Stimulated activated naive CD4-positive, alpha-beta T cell treated with Interleukin-2 at 50 U/mL for 16 hours (primary cell): Measurements from ENCODE around the gene OR6K6.

ENCODE experiments used
- DNase-seq: peaks from one replicate; lab custom pipeline; 2025; lab: John Stamatoyannopoulos, UW

The OR6K6 gene, protein sequence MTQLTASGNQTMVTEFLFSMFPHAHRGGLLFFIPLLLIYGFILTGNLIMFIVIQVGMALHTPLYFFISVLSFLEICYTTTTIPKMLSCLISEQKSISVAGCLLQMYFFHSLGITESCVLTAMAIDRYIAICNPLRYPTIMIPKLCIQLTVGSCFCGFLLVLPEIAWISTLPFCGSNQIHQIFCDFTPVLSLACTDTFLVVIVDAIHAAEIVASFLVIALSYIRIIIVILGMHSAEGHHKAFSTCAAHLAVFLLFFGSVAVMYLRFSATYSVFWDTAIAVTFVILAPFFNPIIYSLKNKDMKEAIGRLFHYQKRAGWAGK

GRCh38 chr1:158754420-158754819 is at the start of gene OR6K6:
Gene OR6K6 (plus strand): TSS chr1:158754720. CDS start chr1:158754888, 168 bp downstream.
- no peak for DNase-seq

GRCh38 chr1:158706096-158706495 is 48.4 kb upstream of the OR6K6 start:
- no peak for DNase-seq

GRCh38 chr1:158711098-158711497 is 43.4 kb upstream of the OR6K6 start:
- no peak for DNase-seq

- no peak for DNase-seq
Measured at GRCh38 chr1:158714754-158715153, 39.8 kb upstream of the OR6K6 start.

GRCh38 chr1:158716335-158716734 is 38.2 kb upstream of the OR6K6 start:
- no peak for DNase-seq

DNA sequence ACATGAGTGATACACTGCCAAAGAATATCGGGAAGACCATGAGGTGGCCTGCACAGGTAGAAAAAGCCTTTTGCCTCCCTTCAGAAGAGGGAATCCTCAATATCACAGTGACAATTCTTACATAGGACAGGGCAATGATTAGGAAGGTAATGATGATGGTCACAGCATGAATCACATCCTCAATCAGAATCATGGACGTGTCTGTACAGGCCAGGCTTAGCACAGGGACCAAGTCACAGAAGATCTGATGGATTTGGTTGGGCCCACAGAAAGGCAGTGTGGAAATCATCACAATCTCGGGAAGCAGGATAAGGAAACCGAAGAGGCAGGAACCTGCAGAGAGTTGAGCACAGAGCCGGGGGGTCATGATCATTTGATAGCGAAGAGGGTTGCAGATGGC is 37.2 kb upstream of the OR6K6 start:
- no peak for DNase-seq

GRCh38 chr1:158719664-158720063 is 34.9 kb upstream of the OR6K6 start:
- DNase-seq: no peak

- no peak for DNase-seq
Measured at GRCh38 chr1:158720620-158721019, 33.9 kb upstream of the OR6K6 start, which contains the start of gene OR6K3. Gene OR6K3 (minus strand): TSS chr1:158720720. CDS start chr1:158718115, 2,605 bp downstream.

GRCh38 chr1:158724442-158724841 is 30.1 kb upstream of the OR6K6 start:
- DNase-seq: no peak

- no peak for DNase-seq
Measured at GRCh38 chr1:158728510-158729225, 25.9 kb upstream of the OR6K6 start.

DNA sequence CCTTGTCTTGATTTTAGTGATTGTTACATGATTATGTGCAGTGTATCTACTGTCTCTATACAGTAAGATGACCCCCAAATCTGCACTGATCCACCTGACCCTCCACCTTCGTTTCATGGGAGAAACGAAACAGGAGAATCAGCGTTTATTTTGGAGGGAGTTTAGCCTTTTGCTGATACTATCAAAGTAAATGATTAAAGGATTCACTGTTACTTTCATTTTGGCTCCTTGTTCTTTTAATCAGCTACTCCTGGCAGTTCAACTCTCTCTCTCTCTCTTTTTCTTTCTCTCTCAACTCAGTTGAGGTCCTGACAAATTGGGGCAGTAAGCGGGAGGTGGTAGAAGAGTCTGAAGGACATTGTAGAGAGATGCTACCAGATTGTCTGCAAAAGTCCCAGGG is 24.1 kb upstream of the OR6K6 start:
- no peak for DNase-seq

GRCh38 chr1:158731707-158732106 is 22.8 kb upstream of the OR6K6 start:
- no peak for DNase-seq

GRCh38 chr1:158732524-158732923 is 22.0 kb upstream of the OR6K6 start:
- no peak for DNase-seq

- DNase-seq: no peak
Measured at GRCh38 chr1:158735848-158736247, 18.7 kb upstream of the OR6K6 start.

GRCh38 chr1:158752155-158752712 is 2.3 kb upstream of the OR6K6 start:
- DNase-seq: no peak

GRCh38 chr1:158771950-158772866 is 17.7 kb downstream of the OR6K6 start, which contains the start of gene OR6N1:
Gene OR6N1 (minus strand): TSS chr1:158772195. CDS start chr1:158766682, 5,513 bp downstream.
- DNase-seq: no peak

- DNase-seq: no peak
Measured at GRCh38 chr1:158781104-158781503, 26.6 kb downstream of the OR6K6 start, which contains the start of gene OR6N2. Gene OR6N2 (minus strand): TSS chr1:158781204. CDS start chr1:158777635, 3,569 bp downstream.

DNA sequence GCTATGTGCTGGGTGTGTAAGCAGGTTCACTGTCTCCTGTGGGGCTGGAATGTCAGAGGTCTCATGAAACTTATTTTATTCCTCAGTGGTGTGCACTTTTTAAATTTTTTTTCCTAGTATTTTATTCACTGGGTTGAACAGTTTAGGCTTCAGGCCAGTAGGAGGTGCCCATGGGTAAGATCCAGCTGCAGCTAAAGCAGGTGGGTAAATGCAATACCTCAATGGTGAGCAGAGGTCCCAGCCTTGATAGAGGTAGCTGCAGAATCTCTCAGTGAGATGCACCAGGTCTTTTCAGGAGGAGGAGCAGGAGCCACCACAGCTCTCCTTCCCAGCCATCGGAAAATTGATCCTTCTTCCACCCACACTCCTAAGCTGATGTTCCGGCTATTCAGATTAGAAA is 39.1 kb downstream of the OR6K6 start:
- DNase-seq: no peak

GRCh38 chr1:158794247-158794646 is 39.7 kb downstream of the OR6K6 start:
- DNase-seq: no peak

DNA sequence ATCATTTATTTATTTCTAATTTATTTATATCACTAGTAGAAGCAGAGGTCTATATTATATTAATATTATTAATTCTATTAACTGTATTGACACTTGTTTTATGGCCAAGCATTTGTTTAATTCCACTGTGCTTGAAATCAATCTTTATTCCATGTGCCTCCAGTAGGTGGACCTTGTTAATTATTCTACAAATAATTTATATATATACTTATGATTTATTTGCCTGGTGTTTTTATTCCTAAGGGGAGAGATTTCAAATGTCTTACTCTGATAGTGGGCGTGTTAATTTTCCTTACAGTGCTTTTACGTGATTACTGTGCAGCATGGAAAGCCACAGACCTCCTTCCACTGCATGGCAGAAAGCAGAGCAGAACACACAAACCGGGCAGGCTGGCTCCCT is 44.0 kb downstream of the OR6K6 start:
- DNase-seq: no peak

DNA sequence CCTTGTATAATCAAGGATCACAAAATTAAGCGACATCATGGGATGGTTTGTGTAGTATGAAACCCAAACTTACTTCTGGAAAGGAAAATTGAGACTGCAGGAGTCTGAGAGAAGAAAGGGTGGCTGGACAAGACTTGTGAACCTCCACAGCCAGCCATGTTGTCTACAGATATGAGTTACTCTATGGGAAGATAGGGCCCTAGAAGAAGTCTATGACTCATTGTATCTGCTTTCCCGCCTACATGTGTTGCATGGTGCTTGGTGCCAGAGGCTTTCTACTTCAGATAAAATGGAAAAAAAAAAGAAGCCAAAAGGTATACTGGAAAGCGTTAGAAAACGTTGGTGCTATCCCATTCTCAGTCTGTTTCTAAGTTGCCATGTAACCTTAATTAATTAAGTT is 45.2 kb downstream of the OR6K6 start:
- DNase-seq: no peak

GRCh38 chr1:158800526-158800925 is 46.0 kb downstream of the OR6K6 start:
- DNase-seq: no peak
